Activated T-cell treated with anti-CD3 and anti-CD28 coated beads for 24 hours (primary cell): Measurements from ENCODE around the gene MRPS5.

Source experiments
- DNase-seq: peaks from one replicate; pipeline ENCODE4 v3.0.0-alpha.2; 2020; ENCODE audit warnings: low read depth

Gene MRPS5

DNA sequence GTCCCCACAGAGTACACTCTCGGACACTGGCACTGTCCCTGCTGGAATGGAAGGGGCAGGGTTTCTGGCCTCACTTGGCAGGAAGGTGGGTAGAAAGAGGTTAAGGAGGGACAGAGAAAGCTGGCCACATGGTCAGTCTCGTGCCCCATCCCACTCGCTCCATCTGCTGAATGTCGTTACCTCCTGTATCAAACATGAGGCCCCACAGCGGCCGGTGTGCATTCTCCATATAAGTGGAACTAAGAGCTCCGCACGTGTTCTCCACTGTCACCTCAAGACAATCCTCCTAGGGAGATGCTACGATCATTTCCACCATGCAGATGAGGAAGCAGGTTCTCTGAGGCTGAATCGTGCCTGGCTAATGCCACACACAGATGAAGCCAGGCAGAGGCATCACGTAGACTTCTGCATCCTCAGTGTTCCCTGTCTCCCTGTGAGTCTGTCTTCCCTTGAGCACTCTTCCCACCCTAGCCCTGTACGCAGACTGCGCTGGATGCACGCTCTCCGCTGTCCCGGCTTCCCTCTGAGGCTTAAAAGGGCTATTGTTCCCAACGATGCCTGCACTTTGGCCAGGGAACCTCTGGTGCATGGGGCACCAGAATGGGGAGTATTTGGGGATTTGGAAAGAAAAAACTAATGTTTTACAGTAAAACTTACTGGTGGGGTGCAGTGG is 61.0 kb downstream of the MRPS5 start:
- DNase-seq, result no peak

DNA sequence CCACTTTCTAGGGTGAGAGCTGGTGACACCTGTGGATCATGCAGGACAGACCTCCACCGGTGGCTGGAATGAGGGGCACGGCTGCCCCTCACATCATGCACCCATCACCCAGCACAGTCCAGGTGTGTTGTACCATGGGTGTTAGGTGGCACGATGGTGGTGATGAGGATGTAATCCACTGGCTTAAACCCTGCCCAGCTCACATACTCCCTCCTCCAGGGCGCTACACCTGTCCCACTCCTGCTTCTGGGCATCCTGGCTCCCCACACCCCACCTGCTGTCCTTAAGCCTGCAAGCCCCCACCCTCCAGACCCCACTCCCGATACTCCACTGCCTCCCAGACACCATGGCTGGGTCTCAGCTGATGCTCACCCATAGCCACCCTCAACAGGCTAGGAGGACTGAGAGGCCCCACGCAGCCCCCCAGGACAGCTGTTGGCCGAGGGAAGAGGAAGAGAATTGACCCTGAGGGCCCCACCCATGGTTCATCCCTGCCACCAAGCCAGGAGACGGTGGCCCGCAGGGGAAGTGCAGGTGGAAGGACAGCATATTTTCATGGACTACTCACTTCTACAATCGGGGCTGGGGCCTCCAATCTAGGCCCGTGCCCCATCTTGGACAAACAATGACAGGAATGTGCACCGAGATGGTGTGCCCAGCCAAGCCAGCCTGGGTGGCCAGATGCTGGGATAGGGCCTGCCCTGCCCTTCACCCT is 61.8 kb downstream of the MRPS5 start:
- DNase-seq, result no peak

DNA sequence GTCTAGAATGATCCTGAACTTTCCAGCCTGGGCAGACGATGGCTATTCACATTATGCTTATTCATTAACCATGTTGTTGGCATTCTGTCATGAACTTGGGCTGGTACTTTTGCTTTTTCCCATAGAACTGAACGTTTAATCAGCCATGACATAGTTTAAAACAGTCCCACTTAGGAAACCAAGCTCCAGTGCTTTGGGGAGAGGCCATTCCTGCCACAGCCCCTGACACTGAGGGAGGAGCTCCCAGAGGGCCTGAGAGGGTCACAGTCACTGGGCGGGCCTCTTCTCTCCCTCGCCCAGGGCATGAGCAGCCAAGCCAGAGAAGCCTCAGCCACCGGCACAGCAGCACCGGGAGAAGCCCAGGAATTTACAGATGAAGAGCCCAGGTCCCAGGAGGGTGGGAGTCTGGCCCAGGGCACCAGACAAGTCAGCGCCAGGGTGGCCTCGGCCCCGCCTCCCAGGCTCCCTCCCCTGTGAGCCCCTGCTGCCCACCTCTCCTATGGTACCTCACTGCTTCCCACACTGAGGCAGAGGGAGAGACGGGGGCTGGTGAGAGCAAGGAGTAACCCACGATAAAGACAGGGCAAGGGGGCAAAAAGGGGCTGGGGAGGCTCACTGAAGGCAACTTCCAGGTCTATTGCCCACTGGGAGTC is 62.5 kb downstream of the MRPS5 start:
- no peak for DNase-seq

DNA sequence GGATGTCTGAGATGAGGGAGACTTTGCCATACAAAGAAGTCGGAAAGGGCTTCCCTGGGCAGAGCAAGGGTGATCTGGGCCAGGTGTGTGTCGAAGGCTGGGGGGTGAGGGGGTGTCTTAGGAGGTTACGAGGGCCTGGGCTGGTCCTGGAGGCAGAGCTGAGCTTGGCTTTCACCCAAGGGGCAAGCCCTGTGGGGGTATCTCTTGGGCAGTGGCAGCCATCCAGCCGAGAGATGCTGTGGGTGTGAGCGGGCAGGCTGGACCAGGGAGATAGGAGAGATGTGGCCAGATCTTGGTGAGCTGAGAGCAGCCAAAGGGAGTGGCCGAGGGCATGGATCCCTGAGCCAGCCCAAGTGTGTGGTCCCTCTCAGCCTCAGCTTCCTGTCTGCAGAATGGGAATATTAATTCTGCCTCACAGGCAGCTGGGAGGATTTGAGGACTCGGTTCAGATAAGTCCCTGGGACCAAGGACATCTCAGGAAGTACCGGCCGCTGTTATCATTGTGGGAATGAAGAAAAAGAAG is 63.1 kb downstream of the MRPS5 start:
- DNase-seq, result no peak

DNA sequence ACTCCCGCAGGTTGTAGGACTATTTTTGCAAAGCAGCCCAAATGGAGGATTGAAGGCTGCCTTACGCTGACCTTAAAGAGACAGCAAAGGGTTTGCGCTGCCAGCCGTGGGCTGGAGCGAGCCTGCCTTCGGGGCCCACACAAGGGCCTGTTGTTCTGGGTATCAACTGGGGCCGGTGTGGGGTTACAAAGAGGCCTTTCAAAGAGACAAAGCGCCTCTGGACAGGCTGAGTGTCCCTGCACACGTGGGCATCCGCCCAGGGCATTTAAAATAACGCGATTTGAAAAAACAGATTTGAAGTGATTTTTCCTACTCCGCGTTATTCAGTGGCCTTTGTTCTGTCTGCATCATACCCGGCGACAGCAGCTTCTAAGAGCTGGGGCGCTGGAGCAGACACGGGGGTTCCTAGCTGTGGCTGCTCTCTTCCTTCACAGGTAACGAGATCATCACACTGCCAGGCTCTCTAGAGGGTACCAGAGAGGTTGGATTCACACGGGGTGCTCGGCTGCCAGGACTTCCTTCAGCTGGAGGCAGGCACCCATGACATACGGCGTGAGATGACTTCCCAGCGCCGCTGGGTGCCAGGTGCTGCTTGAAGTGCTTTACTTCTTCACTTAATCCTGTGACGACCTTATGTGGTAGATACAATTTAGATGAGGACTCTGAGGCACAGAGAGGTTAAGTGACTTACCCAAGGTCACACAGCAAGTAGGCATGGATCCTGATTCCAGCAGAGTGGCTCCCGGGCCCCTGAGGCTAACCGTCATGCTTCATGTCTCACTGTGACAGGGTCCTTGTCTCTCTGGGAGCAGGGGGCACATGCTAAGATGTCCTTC is 63.9 kb downstream of the MRPS5 start:
- no peak for DNase-seq

DNA sequence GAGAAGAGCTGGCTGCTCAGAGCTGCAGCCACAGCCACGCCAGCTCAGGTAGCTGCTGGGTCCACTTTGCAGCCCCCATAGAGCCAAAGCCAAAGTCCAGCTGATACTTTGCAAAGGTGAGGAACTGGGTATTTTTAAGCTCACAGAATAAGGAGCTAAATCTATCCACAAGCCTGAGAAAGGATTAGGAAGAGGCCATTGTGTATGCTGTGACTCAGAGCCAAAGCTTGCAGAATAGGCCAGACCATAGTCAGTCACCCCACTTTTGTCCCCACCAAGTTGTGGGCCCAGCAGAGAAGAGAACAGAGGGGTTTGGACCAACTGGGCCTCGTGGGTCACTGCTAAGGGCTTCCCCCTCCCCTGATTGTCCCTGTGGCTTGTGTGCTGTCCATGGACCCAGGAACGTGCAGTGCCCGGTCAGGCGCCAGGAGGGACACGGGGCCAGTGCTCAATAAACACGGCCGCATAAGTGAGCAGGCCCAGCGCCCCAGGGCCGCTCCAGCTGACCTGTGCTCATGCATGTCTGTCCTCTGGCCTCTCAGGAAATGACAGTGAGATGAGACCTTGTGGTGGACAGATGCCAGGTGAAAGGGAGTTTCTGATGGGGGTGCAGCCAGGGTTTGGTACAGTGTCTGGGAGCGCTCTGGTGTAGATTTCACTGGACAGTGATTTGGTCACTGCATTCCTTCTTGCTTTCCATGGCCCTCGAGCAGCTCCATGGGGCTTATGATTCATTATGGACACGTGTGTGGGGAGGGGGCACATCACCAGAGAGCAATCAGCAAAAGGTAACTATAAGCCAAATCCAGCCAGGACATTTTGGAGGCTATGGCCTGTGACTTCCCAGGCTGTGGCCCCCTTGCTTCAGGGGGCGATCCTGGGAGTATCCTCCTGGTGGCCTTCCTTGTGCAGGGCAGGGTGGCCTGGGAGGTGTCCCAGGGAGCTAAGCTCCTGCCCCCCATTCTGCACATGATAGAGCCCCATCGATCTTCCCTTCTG is 64.8 kb downstream of the MRPS5 start:
- no peak for DNase-seq

DNA sequence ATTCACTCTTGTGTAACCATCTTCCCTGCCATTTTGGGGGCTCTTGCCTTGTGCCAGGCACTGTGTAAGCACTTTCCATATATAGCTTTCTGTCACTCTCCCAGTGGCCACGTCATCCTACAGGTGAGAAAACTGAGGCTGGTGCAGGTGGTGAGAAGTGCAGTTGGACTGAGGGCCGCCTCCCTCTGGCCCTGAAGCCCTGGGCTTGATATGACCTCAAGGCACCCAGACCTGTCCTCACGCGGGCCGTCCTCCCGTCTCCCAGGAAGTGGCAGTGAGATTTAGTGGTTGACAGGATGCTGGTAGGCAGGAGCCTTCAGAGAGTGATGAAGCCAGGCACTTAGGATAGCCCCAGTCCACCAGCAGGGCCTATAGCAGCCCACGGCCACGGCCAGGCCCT is 65.6 kb downstream of the MRPS5 start:
- DNase-seq, result no peak

DNA sequence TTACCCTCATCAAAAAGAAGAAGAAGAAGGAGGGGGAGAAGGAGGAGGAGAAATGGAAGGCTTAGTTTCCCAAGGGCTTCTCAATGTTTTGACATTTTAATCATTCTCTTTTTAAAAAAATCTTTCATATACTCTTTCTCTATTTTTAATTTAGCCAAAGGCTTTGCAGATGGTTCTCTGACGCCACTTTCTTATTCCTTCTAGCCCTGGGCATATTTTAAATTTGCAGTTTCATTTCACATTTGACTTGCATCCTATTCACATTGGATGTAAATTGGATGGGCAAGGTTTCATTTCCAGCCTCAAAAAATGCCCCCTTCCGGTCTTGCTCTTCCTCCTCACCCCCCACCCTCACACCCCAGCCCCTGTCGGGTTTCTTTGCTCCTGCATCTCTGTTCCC is 66.3 kb downstream of the MRPS5 start:
- no peak for DNase-seq

DNA sequence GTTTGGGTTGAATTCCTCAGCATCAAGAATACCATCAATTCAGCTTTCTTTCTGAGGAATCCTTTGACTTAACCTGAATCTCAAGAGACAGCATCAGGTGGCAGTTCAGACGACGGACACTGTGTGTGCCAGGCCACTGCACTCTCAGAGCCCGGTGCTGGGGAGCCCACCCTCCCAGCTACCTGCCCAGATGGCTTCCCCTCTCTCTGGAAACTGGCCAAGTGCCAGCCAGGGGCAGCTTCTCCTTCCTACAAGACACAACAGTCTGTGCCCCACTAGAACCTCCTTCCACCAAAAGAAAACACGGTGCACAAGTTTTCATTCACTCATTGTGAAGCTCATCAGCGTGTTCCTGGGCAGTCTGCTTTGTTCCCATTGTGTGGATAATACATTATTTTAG is 67.6 kb downstream of the MRPS5 start:
- DNase-seq, result no peak

DNA sequence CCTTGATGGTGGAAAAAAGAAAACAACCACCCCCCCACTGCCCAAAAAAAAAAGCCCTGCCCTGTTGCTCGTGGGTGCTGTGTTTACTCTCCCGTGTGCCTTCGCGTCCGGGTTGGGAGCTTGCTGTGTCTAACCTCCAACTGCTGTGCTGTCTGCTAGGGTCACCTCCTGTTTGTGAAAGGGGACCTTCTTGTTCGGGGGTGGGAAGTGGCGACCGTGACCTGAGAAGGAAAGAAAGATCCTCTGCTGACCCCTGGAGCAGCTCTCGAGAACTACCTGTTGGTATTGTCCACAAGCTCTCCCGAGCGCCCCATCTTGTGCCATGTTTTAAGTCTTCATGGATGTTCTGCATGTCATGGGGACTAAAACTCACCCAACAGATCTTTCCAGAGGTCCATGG is 68.1 kb downstream of the MRPS5 start:
- DNase-seq, result no peak

DNA sequence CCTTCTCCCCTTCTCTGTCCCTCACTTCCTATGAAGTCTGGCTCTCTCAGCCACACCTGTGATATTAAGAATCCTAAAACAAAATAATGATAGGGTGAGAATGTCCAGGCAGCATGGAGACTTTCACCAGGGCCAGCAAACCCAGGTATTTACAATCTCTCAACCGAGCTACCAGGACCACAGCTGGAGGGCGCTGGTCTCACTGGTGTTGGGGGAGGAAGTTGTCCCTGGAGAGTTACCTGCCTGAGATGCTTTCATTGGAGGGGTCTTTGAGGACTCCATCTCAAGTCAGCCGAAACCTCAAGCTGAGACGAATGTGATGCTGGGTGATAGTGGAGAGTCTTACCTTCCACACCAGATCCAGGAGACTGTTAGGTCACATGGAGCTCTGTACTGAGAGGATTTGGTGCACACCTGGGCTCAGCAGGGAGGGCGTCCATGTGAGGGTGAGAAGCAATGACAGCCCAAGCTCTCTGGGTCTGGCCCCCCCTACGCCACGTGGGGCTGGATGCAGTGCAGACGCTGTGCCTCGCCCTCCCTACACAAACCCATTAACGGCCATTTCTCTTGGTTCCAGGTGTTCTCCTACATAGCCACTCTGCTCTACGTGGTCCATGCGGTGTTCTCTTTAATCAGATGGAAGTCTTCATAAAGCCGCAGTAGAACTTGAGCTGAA is 68.7 kb downstream of the MRPS5 start:
- DNase-seq, result no peak

DNA sequence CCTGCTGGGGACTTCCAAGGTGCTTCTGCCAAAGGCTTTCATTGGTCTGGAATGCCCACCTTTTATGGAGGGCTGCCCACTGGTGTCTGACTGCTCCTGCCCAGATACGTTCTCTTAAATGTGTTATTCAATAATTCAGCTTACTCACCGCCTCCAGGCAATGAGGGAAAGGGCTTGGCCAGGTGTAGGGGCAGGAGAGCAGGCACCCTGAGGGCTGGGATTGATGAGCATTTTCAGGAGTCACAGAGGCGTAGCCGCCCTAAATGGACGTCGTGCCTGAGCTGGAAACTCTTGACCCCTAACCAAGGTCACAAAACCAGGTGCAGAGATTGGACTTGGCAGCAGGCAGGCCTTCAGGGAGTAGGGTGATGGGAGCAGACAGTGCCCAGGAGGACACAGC is 69.3 kb downstream of the MRPS5 start:
- DNase-seq, result no peak

DNA sequence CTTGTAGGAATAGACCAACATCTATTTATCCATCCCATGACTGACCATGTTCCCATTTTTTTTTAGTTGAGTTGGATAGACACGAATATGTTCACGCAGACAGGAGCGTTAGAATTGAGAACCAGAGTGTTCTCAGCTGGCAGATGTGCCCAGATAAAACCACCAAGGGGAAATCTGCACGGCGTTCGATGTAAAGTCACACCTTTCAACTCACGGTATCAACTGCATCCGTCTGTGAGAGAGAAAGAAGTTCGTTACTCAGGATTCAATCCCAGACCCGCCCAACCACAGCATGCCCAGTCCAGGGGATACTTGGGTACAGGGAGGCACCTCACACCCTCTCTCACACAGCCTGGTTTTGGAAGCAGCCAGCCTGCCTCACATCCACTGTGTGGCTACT is 70.0 kb downstream of the MRPS5 start:
- no peak for DNase-seq

DNA sequence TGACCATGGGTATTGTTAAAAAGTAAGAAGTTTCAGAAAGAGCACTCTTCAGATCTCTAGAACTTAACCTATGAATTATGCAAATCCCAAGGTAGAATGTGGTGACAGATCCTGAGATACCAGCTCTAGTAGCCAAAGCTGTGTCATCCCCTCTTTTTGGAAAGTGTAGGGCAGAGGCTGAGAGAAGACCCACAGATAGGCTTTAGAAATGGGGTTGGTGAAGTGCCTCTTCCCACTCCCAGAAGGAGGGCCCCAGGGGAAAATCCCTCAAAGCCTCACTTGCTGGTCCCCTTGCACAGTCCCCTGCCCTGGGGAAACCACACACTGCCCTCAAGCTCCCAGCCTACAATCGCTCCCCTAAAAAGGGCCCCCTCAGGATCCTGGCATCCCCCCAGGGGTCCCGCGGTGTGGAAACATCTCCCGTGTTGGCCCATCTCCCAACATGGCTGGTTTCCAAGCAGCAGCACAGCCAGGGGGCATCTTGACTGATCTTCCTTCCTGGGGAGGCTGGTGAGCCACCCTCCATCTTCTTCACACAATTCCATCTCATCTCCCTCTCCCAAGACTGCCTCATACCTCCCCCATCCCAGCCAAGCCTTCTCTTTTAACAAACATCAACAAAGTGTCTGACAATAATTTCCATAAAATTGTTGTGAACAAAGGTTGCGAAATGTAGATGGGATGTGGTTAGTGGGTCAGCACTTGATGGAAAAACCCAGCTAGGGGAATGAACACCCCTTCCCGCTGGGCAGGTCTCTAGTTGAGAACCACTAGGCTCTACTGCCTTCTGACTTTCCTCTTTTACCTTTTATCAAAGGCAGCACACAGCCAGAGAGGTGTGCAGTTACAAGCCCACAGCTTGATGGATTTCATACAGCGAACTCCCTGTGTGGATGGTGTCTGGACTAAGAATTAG is 71.0 kb downstream of the MRPS5 start:
- no peak for DNase-seq

DNA sequence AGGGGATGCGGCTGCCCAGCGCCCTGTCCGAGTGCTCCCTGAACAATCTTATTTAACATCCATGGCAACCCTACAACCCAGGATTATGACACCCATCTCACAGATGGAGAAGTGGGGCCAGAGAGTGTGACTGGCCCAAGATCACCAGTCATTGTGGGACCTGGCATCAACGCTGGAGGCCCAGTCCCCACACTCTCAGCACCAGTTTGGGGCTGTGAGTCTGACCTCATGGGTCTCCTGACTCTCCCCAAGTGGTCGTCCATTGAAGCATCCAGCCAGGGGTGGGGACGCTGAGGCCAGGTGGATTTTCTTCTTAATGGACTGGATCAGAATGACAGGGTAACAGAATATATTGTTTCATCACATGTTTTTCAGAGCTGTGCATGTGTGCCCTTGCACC is 71.6 kb downstream of the MRPS5 start:
- DNase-seq, result no peak

DNA sequence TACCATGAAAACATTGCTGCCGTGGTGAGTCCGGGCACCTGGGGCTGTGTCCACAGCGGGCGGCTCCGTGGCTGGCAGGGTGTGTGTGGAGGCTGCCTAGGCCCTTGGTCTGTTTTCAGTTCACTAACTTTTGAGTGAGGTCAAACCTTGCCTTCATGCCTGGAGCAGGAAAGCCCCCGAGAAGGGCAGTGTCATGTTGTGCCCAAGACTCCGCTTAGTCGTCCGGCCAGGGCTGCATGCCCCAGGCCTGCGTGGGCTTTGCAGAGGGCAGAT is 72.0 kb downstream of the MRPS5 start:
- DNase-seq, result no peak

DNA sequence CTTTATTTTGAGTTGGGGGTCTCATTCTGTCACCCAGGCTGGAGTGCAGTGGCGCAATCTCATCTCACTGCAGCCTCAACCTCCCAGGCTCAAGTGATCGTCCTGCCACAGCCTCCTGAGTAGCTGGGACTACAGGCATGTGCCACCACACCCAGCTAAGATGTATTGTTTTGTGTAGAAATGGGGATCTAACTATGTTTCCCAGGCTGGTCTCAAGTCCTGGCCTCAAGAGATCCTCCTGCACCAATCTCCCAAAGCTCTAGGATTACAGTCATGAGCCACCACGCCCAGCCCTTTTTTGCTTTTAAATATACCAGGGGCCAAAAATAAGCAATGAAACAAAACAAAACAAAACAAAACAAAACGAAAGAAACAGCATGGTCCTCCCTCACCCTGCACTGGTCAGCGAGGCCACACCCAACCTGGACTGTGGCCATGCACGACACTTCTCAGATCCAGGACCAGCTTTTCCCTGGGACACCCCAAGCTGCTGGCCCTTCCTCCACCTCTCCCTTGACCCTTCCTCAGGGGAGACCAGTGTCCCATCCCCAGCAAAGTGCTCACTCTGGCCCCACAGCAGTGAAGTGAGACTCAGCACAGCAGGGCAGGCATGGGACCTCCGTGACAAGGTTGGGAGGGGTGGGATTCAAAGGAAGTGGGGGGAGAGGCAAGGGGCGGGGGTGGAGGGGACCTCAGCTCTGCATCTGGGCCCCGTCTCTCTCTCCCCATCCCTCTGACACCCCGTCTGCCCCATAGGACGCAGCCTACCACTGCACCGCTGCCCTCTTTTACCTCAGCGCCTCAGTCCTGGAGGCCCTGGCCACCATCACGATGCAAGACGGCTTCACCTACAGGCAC is 72.6 kb downstream of the MRPS5 start:
- DNase-seq, result no peak

DNA sequence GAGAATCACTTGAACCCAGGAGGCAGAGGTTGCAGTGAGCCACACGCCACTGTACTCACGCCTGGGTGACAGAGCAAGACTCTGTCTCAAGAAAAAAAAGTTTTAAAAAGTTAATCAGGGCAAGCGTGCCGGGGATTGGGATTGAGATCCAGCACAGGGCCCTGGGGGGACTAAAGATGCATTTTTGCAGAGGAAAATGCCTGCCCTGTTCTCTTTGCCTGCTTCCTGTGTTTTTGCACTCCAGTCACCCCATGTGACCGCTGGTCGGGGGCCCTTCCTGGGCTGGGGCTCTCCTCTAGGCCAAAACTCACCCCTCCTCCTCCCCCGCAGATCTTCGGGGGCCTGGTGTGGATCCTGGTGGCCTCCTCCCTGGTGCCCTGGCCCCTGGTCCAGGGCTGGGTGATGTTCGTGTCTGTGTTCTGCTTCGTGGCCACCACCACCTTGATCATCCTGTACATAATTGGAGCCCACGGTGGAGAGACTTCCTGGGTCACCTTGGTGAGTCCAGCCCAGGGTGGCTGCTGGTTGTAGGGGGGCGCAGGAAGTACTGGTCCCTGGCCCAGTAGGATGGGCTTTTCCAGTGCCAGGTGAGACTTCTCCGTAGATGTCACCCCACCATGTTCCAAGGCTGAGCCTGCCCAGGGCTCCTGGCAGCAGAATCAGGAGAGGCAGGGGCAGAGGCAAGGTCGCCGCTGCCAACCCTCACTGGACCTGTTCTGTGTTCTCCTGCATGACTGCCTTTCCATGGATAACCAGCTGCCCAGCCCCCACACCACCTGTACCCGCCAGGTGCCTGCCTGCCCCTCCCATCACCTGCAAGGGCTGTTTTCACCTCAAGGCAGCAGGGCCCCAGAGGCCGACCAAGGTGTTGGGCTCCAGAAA is 73.7 kb downstream of the MRPS5 start:
- DNase-seq, result no peak
